Fibroblast of skin of right biceps (primary cell): ENCODE results near the gene SPOCK3.
"Not testable (repeated sequence)": the region's sequence is repeated elsewhere in the genome, so short reads cannot be mapped to it uniquely, and the experiment has no call there.

ENCODE experiments used
- DNase-seq: peaks from one replicate; pipeline ENCODE4 v3.0.0-alpha.2; 2013

The SPOCK3 gene

GRCh38 chr4:166798126-166798525 is 436.2 kb downstream of the SPOCK3 start:
- no peak for DNase-seq

GRCh38 chr4:166777760-166778159 is 456.5 kb downstream of the SPOCK3 start:
- no peak for DNase-seq

GRCh38 chr4:166763018-166763417 is 471.3 kb downstream of the SPOCK3 start:
- no peak for DNase-seq

GRCh38 chr4:166741742-166742141 is 492.6 kb downstream of the SPOCK3 start:
- DNase-seq = no peak

GRCh38 chr4:166739215-166739614 is 495.1 kb downstream of the SPOCK3 start:
- not testable (repeated sequence) for DNase-seq

GRCh38 chr4:166737430-166737829 is 496.9 kb downstream of the SPOCK3 start:
- no peak for DNase-seq

- DNase-seq = no peak
Observed at GRCh38 chr4:166735553-166735952, 498.7 kb downstream of the SPOCK3 start.

GRCh38 chr4:166734797-166735196 is 499.5 kb downstream of the SPOCK3 start:
- DNase-seq = no peak

- DNase-seq = no peak
Observed at GRCh38 chr4:166733686-166734085, 500.6 kb downstream of the SPOCK3 start.

- no peak for DNase-seq
Observed at GRCh38 chr4:166726832-166727231, 507.5 kb downstream of the SPOCK3 start.

- no peak for DNase-seq
Observed at GRCh38 chr4:166724369-166724768, 509.9 kb downstream of the SPOCK3 start.

GRCh38 chr4:166723532-166724140 is 510.7 kb downstream of the SPOCK3 start:
- DNase-seq = no peak

GRCh38 chr4:166715748-166716713 is 518.3 kb downstream of the SPOCK3 start:
- not testable (repeated sequence) for DNase-seq

- no peak for DNase-seq
Observed at GRCh38 chr4:166700592-166700991, 533.7 kb downstream of the SPOCK3 start.

- no peak for DNase-seq
Observed at GRCh38 chr4:166688835-166689234, 545.5 kb downstream of the SPOCK3 start.

GRCh38 chr4:166687828-166688227 is 546.5 kb downstream of the SPOCK3 start:
- no peak for DNase-seq
